NCI-H2227 (cell line): ENCODE results near the gene EEPD1.

Source experiments
- DNase-seq: peaks from one replicate; lab custom pipeline; 2025; ENCODE audit not compliant: unreplicated experiment; lab: John Stamatoyannopoulos, UW

Gene EEPD1

DNA sequence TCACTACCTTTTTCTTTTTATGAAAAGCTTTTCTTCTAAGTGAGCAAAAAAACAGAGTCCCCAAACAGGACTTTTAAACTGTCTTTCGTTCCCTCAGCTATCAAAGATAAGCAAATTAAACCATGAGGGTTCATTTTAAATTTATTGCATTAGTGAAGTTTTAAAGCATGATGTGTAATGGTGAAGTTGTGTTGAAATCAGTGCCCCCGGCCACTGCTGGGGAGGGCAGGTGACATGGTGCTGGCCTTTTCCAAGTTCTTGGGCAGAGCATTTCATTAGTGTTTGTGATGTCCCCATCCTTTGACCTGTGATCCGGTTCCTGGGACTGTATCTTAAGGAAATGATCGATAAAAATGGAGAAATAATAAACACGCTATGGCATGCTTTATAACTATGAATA is 96.0 kb downstream of the EEPD1 start:
- DNase-seq = no peak

GRCh38 chr7:36253699-36254098 is 100.6 kb downstream of the EEPD1 start:
- no peak for DNase-seq

- peak; percentile 86 for DNase-seq
These were observed 105.6 kb downstream of the EEPD1 start for GRCh38 chr7:36258510-36259259.

GRCh38 chr7:36260481-36260880 is 107.4 kb downstream of the EEPD1 start:
- no peak for DNase-seq

- no peak for DNase-seq
These were observed 108.1 kb downstream of the EEPD1 start for GRCh38 chr7:36261019-36261754.

DNA sequence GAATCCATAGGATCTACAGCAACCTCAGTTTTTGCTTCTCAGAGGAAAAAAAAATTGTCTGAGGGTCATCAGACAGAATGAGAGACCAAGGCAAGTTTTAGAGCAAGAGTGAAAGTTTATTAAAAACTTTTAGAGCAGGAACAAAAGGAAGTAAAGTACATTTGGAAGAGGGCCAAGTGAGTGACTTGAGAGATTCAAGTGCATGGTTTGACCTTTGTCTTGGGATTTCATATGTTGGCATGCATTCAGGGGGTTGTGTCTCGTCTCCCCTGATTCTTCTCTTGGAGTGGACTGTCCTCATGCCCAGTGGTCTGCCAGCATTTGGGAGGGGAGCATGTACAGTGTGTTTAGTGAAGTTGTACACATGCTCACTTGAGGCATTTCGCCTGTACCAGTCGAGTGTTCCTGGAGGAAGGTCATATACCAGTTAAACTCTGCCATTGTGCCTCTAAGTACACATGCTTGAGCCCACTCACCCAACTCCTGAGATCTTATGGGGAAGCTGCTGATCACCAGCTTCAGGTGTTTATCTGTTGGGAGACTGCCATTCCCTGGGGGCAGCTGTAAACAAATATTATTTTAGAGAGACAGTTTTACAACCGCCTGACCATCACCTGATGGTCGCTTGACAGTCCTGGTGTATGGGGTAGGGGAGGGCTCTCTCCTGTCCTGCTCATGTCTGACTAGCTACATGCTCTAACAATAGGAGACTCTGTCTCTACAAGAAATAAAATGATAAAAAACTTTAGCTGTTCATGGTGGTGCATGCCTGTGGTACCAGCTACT is 109.4 kb downstream of the EEPD1 start:
- DNase-seq = no peak

- DNase-seq = no peak
These were observed 110.0 kb downstream of the EEPD1 start for GRCh38 chr7:36263095-36263484.

GRCh38 chr7:36264123-36264801 is 111.2 kb downstream of the EEPD1 start:
- DNase-seq = no peak

DNA sequence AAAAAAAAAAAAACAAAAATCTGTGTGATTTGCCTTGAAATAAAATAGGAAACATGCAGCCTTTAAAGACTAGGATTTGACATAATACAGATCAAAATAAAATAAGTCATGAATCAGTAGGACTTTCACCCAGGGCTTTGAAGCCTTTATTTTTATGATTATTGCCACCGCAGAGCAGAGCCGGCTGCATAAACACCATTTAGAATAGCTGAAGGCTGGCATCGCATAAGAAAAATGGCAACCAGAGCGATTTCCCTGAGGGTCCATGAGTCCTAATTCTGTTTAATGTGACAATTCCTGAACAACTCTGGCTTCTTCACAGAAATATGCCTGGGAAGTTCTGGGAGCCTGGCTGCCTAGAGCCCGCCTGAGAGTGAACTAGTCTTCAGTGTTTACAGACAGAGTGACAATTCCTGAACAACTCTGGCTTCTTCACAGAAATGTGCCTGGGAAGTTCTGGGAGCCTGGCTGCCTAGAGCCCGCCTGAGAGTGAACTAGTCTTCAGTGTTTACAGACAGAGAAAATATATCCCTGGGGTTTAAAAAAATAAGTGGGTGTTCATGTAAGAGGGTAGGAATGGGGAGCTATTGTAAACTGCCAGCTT is 112.0 kb downstream of the EEPD1 start:
- DNase-seq = no peak

DNA sequence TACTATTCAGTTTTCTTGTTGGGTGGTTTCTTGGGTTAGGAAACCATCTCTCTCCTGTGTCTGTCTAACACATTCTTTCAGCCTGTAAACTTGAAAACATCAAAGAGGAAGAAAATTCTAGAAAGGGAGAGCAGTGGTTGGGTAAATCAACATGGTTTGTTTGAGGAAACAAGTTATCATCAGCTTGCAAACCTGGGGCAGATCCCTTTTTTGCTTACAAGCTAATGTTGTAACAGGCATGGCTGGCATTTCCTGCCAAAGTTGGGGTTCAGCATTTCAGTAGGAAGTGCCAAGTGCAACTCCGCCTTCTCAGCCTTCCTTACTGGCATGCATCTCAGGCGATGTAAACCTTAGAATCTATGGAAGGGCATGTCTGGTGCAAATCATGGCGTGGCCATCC is 112.6 kb downstream of the EEPD1 start:
- no peak for DNase-seq

DNA sequence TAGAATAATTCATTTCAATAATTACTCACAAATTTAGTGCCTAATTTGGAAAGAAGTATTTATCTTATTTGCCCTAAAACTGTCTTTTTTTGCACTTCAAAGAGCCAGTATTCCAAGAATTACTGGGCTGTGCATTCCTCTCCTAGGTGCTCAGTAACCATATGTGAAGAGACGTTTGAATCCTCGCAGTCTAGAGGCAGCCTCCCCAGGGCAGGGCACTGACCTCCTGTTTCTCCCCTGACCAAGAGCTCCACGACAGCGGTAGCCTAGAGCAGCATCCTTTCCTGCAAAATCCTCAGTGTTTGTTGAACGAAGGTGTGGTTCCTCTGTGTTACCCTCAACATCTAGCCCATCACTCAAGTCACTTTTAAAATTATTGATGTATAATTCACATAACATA is 113.1 kb downstream of the EEPD1 start:
- no peak for DNase-seq

DNA sequence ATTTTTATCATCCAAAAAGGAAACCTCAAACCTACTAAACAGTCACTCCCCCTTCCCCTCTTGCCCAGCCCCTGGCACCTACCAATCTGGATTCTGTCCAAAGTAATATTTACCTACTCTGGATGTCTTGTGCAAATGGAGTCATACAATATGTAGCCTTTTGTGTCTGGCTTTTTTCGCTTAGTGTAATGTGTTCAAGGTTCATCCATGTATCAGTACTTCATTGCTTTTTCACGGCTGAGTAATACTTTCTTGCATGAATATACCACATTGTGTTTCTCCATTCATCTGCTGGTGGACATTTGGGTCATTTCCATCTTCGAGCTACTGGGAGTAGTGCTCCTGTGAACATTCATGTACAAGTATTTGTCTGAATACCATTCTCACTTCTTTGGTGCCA is 113.6 kb downstream of the EEPD1 start:
- no peak for DNase-seq

GRCh38 chr7:36272211-36272566 is 119.1 kb downstream of the EEPD1 start:
- no peak for DNase-seq

DNA sequence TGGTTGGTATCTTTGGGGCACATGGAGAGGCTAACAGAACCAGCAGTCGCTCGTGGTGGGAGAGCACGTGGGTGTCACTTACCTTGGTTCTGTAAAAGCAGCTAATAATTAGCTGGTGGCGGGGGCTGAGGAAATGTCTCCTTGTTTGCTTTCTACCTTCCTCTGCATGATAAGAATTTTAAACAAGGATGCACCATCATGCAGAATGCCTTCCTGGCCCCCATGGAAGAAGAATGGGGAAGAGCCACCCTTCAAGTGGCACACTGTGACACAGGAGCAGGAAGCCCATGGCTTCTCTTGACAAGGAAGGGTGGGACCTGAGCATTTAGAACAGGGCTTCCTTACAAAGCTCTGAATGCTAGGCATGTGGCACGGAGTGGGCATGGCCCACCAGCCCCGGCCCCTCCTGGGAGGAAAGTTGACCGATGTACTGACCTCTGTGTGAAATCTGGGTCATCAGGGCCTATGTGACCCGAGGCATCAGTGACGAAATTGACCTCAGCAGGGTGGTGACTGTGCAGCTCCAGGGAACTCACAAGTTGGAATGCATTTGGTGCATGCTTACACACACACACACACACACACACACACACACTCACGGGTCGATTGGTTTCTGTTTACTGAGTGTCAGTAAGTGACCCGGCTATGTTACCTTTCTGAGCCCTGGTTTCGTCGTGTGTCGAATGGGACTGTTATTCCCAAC is 119.7 kb downstream of the EEPD1 start:
- DNase-seq = peak; percentile 45

DNA sequence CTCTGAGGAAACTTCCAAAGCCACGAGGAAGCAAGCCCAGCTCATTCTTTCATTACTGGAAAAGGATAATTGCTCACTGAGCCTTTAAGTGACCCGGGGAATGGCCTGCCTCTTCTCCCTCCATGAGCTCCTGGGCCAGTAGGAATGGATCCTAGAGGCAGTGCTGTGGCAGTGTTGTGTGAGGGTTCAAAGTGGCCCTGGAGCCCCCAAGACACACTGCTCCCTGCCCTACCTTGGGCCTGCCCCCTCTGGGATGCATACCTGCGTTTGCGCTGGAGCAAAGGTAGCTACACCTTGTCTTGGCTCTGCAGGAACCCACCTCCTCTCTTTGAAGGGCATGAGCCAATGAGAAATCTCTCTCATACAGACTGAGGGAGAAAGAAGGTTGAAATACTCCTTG is 120.8 kb downstream of the EEPD1 start:
- DNase-seq = no peak

GRCh38 chr7:36275735-36276284 is 122.8 kb downstream of the EEPD1 start:
- DNase-seq = no peak

DNA sequence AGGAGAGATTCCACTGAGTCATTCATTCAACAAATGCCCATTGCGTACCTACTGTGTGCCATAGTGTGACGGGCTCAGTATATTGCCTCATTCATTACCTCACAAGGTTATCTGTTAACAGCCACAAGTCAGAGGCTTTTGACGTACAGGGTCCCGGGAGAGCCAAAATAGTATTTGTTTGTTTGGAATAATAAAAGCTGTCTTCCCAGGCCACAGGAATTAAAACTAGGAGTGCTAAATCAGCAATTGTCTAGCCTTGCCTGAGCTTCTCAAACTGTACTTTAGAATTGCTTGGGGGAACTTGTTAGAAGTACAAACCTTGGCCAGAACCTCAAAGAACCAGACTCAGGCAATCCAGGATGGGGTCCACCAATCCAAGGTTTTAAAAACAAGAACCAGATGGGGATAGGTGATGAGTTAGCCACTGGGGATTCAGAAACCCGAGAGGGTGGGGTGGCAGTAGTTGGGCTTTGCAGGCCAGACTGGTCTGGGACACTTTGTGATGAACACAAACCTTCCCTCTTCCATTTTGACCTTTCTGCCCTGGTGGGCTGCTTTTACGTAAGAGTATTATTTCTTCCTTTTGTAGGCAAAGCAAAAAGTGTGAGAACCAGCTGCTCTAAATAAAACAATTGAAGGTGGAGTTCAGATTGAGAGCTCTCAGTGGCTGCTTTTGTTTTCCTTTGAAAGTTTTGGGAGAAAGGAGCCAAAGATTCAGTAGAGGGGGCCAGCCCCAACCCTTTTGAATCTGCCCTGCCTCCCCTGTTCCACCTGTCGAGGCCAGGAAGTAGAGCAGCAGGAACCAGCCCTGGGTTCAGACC is 123.6 kb downstream of the EEPD1 start:
- no peak for DNase-seq

DNA sequence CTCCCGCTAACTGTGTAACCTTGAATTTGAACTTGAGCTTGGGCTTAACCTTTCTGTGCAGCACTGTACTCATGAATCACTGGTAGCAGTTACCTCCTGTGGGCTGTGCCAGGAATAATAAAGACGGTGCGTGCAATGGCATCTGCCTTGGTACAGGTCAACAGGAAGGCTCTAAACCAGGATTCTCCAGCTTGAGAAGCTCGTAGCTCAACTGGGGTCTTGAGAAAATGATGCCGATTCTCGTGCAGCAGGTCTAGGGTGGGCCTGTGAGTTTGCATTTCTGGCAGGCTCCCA is 124.1 kb downstream of the EEPD1 start:
- DNase-seq = no peak

GRCh38 chr7:36278069-36278619 is 125.1 kb downstream of the EEPD1 start:
- no peak for DNase-seq
